Hepatocyte (in vitro differentiated cells): ENCODE results near the gene VPS37C.
"Not testable (repeated sequence)": the region's sequence is repeated elsewhere in the genome, so short reads cannot be mapped to it uniquely, and the experiment has no call there.

ENCODE experiments used
- CTCF ChIP-seq: fragments of 200-600 bp; sonication (generic); IDR thresholded peaks from 2 replicates; pipeline ENCODE4 v1.5.1; 2016; ENCODE audit warnings: antibody characterized with exemption, mild to moderate bottlenecking; ENCODE audit not compliant: poor library complexity
- EZH2 ChIP-seq: fragments of 200-600 bp; sonication (generic); IDR thresholded peaks from 2 replicates; pipeline ENCODE4 v1.6.1; 2016; ENCODE audit warnings: antibody characterized with exemption, mild to moderate bottlenecking, borderline replicate concordance
- EZH2phosphoT487 ChIP-seq: fragments of 200-600 bp; sonication (generic); IDR thresholded peaks from one replicate; pipeline ENCODE4 v1.6.1; 2018; ENCODE audit warnings: antibody characterized with exemption, mild to moderate bottlenecking, low read depth, moderate library complexity; ENCODE audit not compliant: unreplicated experiment, severe bottlenecking

GRCh38 chr11:61210629-61211028 is 49.4 kb upstream of the VPS37C start:
- TF ChIP-seq CTCF, EZH2phosphoT487, EZH2: not testable (repeated sequence)
